ENCODE data around the gene DYRK2.

DNA sequence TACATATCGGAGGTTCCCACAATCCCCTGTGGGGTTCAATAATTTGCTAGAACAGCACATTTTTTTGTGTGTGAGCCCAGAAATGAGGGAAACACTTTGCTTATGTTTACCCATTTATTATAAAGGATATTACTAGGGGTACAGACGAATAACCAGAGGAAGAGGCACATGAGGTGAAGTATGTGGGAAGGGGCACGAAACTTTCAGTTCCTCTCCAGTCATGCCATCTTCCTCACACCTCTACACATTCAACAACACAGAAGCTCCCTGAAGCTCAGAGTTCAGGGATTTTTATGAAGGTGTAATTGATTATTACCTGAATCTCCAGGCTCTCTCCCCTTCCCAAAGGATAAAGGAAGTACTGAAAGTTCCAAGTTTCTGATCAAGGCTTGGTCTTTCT is 30.2 kb upstream of the DYRK2 start:
- TF ChIP-seq, protein P1, sequence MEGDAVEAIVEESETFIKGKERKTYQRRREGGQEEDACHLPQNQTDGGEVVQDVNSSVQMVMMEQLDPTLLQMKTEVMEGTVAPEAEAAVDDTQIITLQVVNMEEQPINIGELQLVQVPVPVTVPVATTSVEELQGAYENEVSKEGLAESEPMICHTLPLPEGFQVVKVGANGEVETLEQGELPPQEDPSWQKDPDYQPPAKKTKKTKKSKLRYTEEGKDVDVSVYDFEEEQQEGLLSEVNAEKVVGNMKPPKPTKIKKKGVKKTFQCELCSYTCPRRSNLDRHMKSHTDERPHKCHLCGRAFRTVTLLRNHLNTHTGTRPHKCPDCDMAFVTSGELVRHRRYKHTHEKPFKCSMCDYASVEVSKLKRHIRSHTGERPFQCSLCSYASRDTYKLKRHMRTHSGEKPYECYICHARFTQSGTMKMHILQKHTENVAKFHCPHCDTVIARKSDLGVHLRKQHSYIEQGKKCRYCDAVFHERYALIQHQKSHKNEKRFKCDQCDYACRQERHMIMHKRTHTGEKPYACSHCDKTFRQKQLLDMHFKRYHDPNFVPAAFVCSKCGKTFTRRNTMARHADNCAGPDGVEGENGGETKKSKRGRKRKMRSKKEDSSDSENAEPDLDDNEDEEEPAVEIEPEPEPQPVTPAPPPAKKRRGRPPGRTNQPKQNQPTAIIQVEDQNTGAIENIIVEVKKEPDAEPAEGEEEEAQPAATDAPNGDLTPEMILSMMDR (IDR thresholded peaks at IDR 0.05 in 4 of 5, conservative IDR thresholded peaks at IDR 0.05 in 1 of 5) = no peak
- TF ChIP-seq POLR2A (IDR thresholded peaks at IDR 0.05) = no peak

Measured in gastrocnemius medialis (tissue), 4 donors.